ENCODE data around the gene ITGA5.

ITGA5 gene

DNA sequence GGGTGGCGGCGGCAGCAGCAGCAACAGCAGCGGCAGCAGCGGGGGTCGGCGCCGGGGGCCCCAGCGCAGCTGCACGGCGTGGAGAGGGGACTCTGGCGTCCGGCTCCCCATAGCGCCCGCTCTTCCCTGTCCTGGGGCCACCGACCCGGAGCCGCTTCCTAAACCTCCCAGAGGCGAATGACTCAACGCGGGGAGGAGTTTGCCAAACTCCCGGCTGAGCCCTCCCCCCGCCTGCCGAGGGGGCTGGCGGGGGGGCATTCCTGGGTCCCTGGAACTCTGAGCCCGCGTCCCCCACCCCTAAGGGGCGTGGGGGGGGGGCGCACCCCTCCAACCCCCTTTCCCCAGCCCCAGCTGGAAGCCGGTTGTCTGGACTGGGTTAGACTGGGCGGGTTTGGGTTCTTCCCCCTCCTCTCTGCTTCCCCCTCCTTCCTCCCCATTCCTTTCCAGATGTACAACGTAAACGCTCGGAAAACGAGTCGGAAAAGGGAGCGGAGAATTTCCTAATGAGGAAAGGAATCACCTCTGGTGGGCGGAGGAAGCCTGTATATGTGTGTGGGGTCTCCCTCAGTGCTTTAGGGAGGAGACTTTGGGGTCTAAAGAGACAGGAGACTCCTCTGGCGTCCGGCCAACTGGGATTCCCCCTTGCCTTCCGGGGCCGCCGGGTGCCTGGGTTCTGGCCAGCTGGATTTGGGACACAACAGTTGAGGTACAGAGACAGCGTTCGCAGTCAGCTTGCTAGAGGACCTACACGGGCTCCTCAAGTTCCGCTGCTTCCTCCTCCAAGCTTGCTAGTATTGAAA is at the start of gene ITGA5:
TSS of gene ITGA5 (minus strand) at position 179 of the 800 bp plus-strand sequence. CDS start at position 111, 68 bp downstream.
- H3K36me3 ChIP-seq (ENCODE audit: control insufficient read depth in 2 of 2, insufficient read depth in 2 of 2, low read length in 2 of 2): no peaks in the 10 kb centered on the region
- peak within 1 kb of the TSS; percentile 65 to 66 for H3K9ac ChIP-seq (ENCODE audit: low read depth in 1 of 2, low read length in 2 of 2)
- no peaks in the 10 kb centered on the region for H3K9me3 ChIP-seq (ENCODE audit: control insufficient read depth in 2 of 2, low read length in 2 of 2)
- H3K4me1 ChIP-seq (ENCODE audit: control insufficient read depth in 2 of 2, insufficient read depth in 2 of 2, low read length in 2 of 2): peaks cover 3 to 4% of the 10 kb centered on the region in 2 donors
- H3K27me3 ChIP-seq (ENCODE audit: control insufficient read depth in 2 of 2, insufficient read depth in 2 of 2, low read length in 2 of 2): peaks cover 5 to 7% of the 10 kb centered on the region in 2 donors
- peak within 1 kb of the TSS; percentile 80 to 84 for H3K27ac ChIP-seq (ENCODE audit: low read depth in 2 of 2, low read length in 2 of 2)
- peak within 1 kb of the TSS; percentile 60 to 63 for H3K4me3 ChIP-seq (ENCODE audit: low read length in 2 of 2)

DNA sequence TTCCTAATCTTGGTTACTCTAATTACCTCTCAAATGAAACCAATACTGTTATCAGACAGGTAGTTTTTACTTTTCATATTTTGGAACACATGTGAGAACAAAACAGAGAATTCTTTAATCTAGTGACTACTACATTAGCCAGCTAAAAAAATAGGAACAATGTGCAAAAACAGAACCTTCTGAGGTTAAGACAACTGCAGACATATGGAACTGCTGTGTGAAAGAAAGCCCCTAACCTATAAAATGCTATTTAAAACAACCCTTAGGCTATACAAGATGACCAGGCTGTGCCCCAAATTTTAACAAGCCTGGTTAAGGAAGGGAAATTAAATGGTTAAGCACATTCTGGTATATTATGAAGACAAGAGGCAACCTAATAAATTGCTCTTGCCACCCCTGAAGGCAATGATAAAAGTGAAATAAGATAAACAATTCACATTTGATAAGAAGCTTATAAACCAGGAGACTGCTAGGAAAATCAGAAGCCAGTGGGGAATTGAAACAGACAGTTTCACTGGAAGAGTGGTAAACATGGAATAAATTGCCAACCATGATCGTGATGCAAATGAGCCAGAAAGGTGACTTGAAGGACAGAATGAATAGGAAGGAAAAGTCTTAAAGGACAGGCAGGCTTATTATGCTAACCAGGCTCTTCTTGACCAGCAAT is 46.9 kb upstream of the ITGA5 start:
- no peaks in the 10 kb centered on the region for H3K4me1 ChIP-seq (ENCODE audit: control insufficient read depth in 2 of 2, insufficient read depth in 2 of 2, low read length in 2 of 2)
- H3K36me3 ChIP-seq (ENCODE audit: control insufficient read depth in 2 of 2, insufficient read depth in 2 of 2, low read length in 2 of 2): no peaks in the 10 kb centered on the region
- H3K27me3 ChIP-seq (ENCODE audit: control insufficient read depth in 2 of 2, insufficient read depth in 2 of 2, low read length in 2 of 2): no peaks in the 10 kb centered on the region
- no peak overlapping the region for H3K4me3 ChIP-seq (ENCODE audit: low read length in 2 of 2)
- H3K9ac ChIP-seq (ENCODE audit: low read depth in 1 of 2, low read length in 2 of 2): no peak overlapping the region
- H3K9me3 ChIP-seq (ENCODE audit: control insufficient read depth in 2 of 2, low read length in 2 of 2): no peaks in the 10 kb centered on the region
- H3K27ac ChIP-seq (ENCODE audit: low read depth in 2 of 2, low read length in 2 of 2): no peak overlapping the region

DNA sequence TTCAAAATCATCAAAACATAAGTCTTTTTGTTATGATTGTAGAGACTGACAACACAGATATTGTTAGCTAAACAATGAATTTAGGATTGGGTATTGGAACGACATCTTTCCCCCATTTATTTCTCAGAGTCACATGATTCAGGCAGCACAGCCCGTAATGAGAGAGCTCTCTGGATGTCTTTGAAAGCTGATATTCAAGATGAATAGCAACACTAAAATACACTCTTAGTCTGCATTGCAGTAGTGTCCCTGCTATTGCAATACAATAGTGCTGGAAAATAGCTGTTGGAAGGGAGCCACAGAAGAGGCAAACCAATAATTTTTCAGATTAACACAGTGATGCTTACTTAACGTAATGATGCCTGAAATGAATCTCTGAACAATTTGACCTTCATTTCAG is 44.4 kb upstream of the ITGA5 start:
- Histone ChIP-seq H3K4me3 (ENCODE audit: low read length in 2 of 2) (no peak overlapping the region), H3K4me1 (ENCODE audit: control insufficient read depth in 2 of 2, insufficient read depth in 2 of 2, low read length in 2 of 2) (no peaks in the 10 kb centered on the region), H3K9me3 (ENCODE audit: control insufficient read depth in 2 of 2, low read length in 2 of 2) (no peaks in the 10 kb centered on the region), H3K27me3 (ENCODE audit: control insufficient read depth in 2 of 2, insufficient read depth in 2 of 2, low read length in 2 of 2) (peaks cover 0 to 4% of the 10 kb centered on the region in 2 donors), H3K36me3 (ENCODE audit: control insufficient read depth in 2 of 2, insufficient read depth in 2 of 2, low read length in 2 of 2) (no peaks in the 10 kb centered on the region), H3K9ac (ENCODE audit: low read depth in 1 of 2, low read length in 2 of 2) (no peak overlapping the region), H3K27ac (ENCODE audit: low read depth in 2 of 2, low read length in 2 of 2) (no peak overlapping the region)

DNA sequence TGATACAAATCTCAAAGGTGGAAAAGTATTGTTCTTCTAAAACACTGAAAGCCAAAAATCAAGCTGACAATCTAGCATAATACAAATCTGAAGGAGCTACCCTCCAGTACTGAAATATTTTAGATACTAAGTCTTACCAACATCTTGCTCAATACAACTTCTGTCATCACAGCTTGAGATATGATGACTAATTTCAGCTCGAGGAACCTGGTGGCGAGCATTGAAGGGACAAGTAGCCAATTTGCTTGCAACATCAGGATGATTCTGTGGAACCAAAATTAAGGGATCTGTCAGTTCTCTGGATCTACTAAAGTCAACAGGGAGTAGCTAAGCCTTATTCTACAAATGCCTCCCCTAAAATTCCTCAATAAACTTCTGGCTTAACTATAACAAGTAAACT is 44.0 kb upstream of the ITGA5 start:
- Histone ChIP-seq H3K9me3 (ENCODE audit: control insufficient read depth in 2 of 2, low read length in 2 of 2) (no peaks in the 10 kb centered on the region), H3K27ac (ENCODE audit: low read depth in 2 of 2, low read length in 2 of 2) (no peak overlapping the region)

DNA sequence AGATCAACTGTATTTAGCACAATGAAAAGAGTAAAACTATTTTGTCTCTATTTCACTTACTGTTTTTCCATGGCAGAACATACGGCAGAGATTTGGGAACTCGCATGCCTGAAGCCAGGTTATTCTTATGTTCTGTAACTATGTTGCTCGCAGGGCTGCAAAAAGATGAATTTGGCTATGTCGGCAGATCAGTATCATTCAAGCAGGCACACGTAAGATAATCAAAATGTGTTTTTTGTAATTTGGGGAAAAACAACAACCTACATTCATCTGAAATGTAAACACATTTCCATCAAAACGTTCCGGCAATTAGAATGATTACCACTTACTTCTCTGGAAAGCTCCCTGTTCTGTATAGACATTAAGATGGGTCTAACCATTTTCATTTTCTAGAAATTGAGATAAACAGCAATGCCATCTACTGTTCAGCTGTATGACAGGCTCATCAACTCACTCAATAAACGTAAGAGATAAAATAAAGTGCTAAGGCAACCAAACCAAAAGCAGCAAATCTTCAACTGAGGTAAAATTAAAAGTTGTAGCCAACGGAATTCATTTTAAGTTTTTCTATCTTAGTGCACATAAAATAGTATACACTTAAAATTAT is 41.4 kb upstream of the ITGA5 start:
- H3K9ac ChIP-seq (ENCODE audit: low read depth in 1 of 2, low read length in 2 of 2): no peak overlapping the region
- no peaks in the 10 kb centered on the region for H3K36me3 ChIP-seq (ENCODE audit: control insufficient read depth in 2 of 2, insufficient read depth in 2 of 2, low read length in 2 of 2)
- H3K9me3 ChIP-seq (ENCODE audit: control insufficient read depth in 2 of 2, low read length in 2 of 2): no peaks in the 10 kb centered on the region
- no peaks in the 10 kb centered on the region for H3K4me1 ChIP-seq (ENCODE audit: control insufficient read depth in 2 of 2, insufficient read depth in 2 of 2, low read length in 2 of 2)
- no peak overlapping the region for H3K27ac ChIP-seq (ENCODE audit: low read depth in 2 of 2, low read length in 2 of 2)
- peaks cover 0 to 4% of the 10 kb centered on the region in 2 donors for H3K27me3 ChIP-seq (ENCODE audit: control insufficient read depth in 2 of 2, insufficient read depth in 2 of 2, low read length in 2 of 2)
- H3K4me3 ChIP-seq (ENCODE audit: low read length in 2 of 2): no peak overlapping the region

More for the DNA sequence above, 44.0 kb upstream of the ITGA5 start:
- no peak overlapping the region for H3K9ac ChIP-seq (ENCODE audit: low read depth in 1 of 2, low read length in 2 of 2)
- H3K4me1 ChIP-seq (ENCODE audit: control insufficient read depth in 2 of 2, insufficient read depth in 2 of 2, low read length in 2 of 2): no peaks in the 10 kb centered on the region
- H3K27me3 ChIP-seq (ENCODE audit: control insufficient read depth in 2 of 2, insufficient read depth in 2 of 2, low read length in 2 of 2): peaks cover 0 to 4% of the 10 kb centered on the region in 2 donors
- H3K36me3 ChIP-seq (ENCODE audit: control insufficient read depth in 2 of 2, insufficient read depth in 2 of 2, low read length in 2 of 2): no peaks in the 10 kb centered on the region
- no peak overlapping the region for H3K4me3 ChIP-seq (ENCODE audit: low read length in 2 of 2)

DNA sequence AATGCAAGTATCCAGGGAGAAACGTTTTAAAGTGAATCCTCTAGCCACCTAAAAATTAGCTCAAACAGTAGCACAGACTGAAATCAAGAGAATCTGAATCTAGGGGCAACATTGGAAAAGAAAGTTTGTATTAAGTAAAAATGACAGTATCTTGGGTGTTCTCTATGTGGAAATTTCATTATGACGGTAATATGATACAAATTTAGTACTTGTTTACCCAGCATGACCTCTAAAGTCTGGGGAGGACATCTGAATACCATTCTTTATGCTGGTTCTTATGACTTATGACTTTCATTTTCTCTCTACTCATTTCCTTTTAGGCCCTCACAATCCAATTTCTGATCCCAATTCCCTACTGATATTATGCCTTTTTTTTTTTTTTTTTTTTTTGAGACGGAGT is 40.3 kb upstream of the ITGA5 start:
- H3K36me3 ChIP-seq (ENCODE audit: control insufficient read depth in 2 of 2, insufficient read depth in 2 of 2, low read length in 2 of 2): no peaks in the 10 kb centered on the region
- H3K4me3 ChIP-seq (ENCODE audit: low read length in 2 of 2): no peak overlapping the region
- H3K4me1 ChIP-seq (ENCODE audit: control insufficient read depth in 2 of 2, insufficient read depth in 2 of 2, low read length in 2 of 2): no peaks in the 10 kb centered on the region
- H3K27ac ChIP-seq (ENCODE audit: low read depth in 2 of 2, low read length in 2 of 2): no peak overlapping the region
- H3K9me3 ChIP-seq (ENCODE audit: control insufficient read depth in 2 of 2, low read length in 2 of 2): no peaks in the 10 kb centered on the region
- H3K9ac ChIP-seq (ENCODE audit: low read depth in 1 of 2, low read length in 2 of 2): no peak overlapping the region
- H3K27me3 ChIP-seq (ENCODE audit: control insufficient read depth in 2 of 2, insufficient read depth in 2 of 2, low read length in 2 of 2): peaks cover 0 to 4% of the 10 kb centered on the region in 2 donors

DNA sequence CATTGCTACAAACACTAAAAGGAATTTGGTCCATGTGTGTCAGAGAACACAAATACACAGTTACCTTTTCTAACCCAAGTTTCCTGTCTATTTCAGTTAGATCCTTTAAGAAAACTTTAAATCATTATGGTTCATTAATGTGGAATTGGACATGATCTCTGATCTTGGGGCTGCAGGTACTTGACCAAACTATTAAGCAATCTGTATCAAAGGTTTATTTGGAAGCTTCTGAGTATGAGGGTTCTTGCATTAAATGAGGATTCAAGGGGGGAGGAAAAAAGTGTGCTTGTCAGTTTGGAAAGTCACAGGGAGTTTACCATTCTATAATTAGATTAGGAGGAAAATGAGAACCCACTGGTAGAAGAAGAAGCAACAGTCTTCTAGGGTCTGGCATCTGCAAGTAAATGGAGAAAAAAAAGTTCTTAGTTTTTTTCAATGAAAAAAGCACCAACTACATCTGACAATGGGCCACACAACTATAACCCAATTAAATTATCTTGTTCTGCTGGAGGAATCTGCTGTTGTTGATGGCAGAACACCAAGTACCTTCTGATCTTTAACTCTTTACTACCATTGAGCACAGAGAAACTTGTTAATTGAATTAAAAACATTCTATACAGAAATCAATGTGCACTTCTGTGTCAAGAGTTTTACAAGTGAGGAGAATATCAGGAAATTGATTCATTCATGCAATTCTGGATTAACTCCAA is 36.8 kb upstream of the ITGA5 start:
- Histone ChIP-seq H3K9ac (ENCODE audit: low read depth in 1 of 2, low read length in 2 of 2) (no peak overlapping the region), H3K27ac (ENCODE audit: low read depth in 2 of 2, low read length in 2 of 2) (no peak overlapping the region), H3K36me3 (ENCODE audit: control insufficient read depth in 2 of 2, insufficient read depth in 2 of 2, low read length in 2 of 2) (no peaks in the 10 kb centered on the region), H3K27me3 (ENCODE audit: control insufficient read depth in 2 of 2, insufficient read depth in 2 of 2, low read length in 2 of 2) (peaks cover 0 to 4% of the 10 kb centered on the region in 2 donors), H3K4me3 (ENCODE audit: low read length in 2 of 2) (no peak overlapping the region), H3K4me1 (ENCODE audit: control insufficient read depth in 2 of 2, insufficient read depth in 2 of 2, low read length in 2 of 2) (no peaks in the 10 kb centered on the region), H3K9me3 (ENCODE audit: control insufficient read depth in 2 of 2, low read length in 2 of 2) (no peaks in the 10 kb centered on the region)

DNA sequence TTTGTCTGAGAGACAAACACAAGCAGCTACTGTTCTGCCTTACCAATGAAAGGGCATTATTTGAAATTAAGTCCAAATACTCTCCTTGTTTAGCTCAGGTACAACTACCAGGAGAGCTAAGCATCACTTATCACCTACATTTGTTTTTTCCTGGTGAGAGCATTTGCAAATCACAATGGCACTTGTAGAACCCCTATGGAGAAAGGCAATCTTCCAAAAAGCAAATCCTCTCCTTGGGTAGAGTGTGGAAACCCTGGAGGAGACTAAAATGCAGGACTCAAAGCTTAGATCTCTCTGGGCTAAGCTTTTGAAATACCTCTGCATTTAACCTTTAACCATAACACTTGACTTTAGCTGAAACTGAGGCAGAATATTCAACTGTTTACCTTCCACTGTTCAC is 33.6 kb upstream of the ITGA5 start:
- Histone ChIP-seq H3K27ac (ENCODE audit: low read depth in 2 of 2, low read length in 2 of 2) (no peak overlapping the region), H3K27me3 (ENCODE audit: control insufficient read depth in 2 of 2, insufficient read depth in 2 of 2, low read length in 2 of 2) (no peaks in the 10 kb centered on the region), H3K36me3 (ENCODE audit: control insufficient read depth in 2 of 2, insufficient read depth in 2 of 2, low read length in 2 of 2) (no peaks in the 10 kb centered on the region), H3K9ac (ENCODE audit: low read depth in 1 of 2, low read length in 2 of 2) (no peak overlapping the region), H3K4me3 (ENCODE audit: low read length in 2 of 2) (no peak overlapping the region), H3K9me3 (ENCODE audit: control insufficient read depth in 2 of 2, low read length in 2 of 2) (no peaks in the 10 kb centered on the region), H3K4me1 (ENCODE audit: control insufficient read depth in 2 of 2, insufficient read depth in 2 of 2, low read length in 2 of 2) (no peaks in the 10 kb centered on the region)

DNA sequence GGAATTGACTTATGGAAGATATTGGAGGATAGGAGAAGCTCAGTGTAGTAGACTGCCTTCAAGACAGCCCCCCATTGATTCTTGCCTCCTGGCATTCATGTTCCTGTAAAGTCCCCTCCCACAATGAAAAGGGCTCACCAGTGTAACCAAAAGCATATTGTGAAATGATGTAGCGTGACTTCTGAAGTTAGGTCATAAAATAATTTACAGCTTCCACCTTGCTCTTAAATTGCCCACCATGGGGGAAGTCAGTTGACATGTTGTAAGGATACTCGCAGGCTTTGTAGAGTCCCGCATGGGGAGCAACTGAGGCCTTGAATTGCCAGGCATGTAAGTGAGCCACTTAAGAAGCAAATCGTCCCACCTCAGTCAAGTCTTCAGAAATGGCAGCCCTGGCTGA is 29.3 kb upstream of the ITGA5 start:
- no peaks in the 10 kb centered on the region for H3K36me3 ChIP-seq (ENCODE audit: control insufficient read depth in 2 of 2, insufficient read depth in 2 of 2, low read length in 2 of 2)
- no peak overlapping the region for H3K4me3 ChIP-seq (ENCODE audit: low read length in 2 of 2)

DNA sequence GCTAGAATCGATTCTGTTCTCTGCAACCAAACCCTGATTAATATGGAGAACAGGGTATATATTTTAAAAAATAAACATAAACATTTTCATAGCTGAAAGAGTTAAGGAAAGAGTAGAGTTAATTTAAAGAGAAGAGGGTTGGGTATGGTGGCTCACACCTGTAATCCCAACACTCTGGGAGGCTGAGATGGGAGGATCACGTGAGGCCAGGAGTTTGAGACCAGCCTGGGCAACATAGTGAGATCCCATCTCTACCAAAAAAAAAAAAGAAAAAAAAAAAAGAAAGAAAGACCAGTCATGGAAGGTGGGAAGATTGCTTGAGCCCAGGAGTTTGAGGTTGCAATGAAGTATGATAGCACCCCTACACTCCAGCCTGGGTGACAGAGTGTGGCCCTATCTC is 28.9 kb upstream of the ITGA5 start:
- Histone ChIP-seq H3K9me3 (ENCODE audit: control insufficient read depth in 2 of 2, low read length in 2 of 2) (no peaks in the 10 kb centered on the region), H3K4me1 (ENCODE audit: control insufficient read depth in 2 of 2, insufficient read depth in 2 of 2, low read length in 2 of 2) (no peaks in the 10 kb centered on the region), H3K27ac (ENCODE audit: low read depth in 2 of 2, low read length in 2 of 2) (no peak overlapping the region), H3K27me3 (ENCODE audit: control insufficient read depth in 2 of 2, insufficient read depth in 2 of 2, low read length in 2 of 2) (no peaks in the 10 kb centered on the region), H3K36me3 (ENCODE audit: control insufficient read depth in 2 of 2, insufficient read depth in 2 of 2, low read length in 2 of 2) (no peaks in the 10 kb centered on the region), H3K9ac (ENCODE audit: low read depth in 1 of 2, low read length in 2 of 2) (no peak overlapping the region), H3K4me3 (ENCODE audit: low read length in 2 of 2) (no peak overlapping the region)

More for the DNA sequence above, 29.3 kb upstream of the ITGA5 start:
- H3K4me1 ChIP-seq (ENCODE audit: control insufficient read depth in 2 of 2, insufficient read depth in 2 of 2, low read length in 2 of 2): no peaks in the 10 kb centered on the region
- H3K9ac ChIP-seq (ENCODE audit: low read depth in 1 of 2, low read length in 2 of 2): no peak overlapping the region
- no peaks in the 10 kb centered on the region for H3K9me3 ChIP-seq (ENCODE audit: control insufficient read depth in 2 of 2, low read length in 2 of 2)
- no peaks in the 10 kb centered on the region for H3K27me3 ChIP-seq (ENCODE audit: control insufficient read depth in 2 of 2, insufficient read depth in 2 of 2, low read length in 2 of 2)
- H3K27ac ChIP-seq (ENCODE audit: low read depth in 2 of 2, low read length in 2 of 2): no peak overlapping the region
